Cardiac fibroblast (primary cell): ENCODE data around the gene CDC42SE2.
"Not testable (repeated sequence)": the region's sequence is repeated elsewhere in the genome, so short reads cannot be mapped to it uniquely, and the experiment has no call there.

Experiments used
- DNase-seq, 2 donors: peaks; one replicate each; pipeline versions ENCODE4 v3.0.0 to v3.0.0-alpha.2; 2010; ENCODE audit warnings: low read depth in 2 of 2
- H3K4me3 ChIP-seq, 2 donors: replicated peaks in 1 of 2; 1 replicate in 1 of 2; 2 replicates in 1 of 2; pipeline ENCODE4 v1.5.1; 2011; ENCODE audit warnings: low read depth in 2 of 2, low read length in 2 of 2, mild to moderate bottlenecking in 2 of 2, moderate library complexity in 1 of 2
- CTCF ChIP-seq: IDR thresholded peaks from one replicate; pipeline ENCODE4 v1.5.1; 2011; ENCODE audit warnings: low read depth, mild to moderate bottlenecking, low read length, inconsistent platforms

Gene CDC42SE2

GRCh38 chr5:131246504-131246903 lies 17.3 kb upstream of the CDC42SE2 start:
- DNase-seq, result no peak
- no peak for TF ChIP-seq CTCF
- H3K4me3 ChIP-seq, result no peak overlapping the region

GRCh38 chr5:131250751-131251475 lies 12.9 kb upstream of the CDC42SE2 start:
- no peak overlapping the region for H3K4me3 ChIP-seq
- no peak for DNase-seq

DNA sequence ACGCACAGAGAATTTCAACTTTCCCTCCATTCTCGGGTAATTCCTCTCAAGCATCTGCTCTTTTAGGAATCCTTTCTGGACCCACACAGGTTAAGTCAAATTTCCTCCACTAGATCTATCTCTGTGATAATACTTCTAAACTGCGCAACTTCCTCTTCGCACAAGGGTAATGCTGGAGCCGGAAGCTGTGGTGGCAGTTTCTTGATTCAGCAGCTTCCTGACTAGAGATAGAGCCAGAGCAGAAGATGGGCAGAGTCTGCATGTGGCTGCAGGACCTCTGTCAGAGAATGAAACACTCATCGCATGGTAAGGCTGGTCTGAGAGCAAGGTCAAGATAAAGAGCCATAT lies 11.1 kb upstream of the CDC42SE2 start:
- DNase-seq, result no peak
- no peak for TF ChIP-seq CTCF
- H3K4me3 ChIP-seq, result no peak overlapping the region

More at GRCh38 chr5:131250751-131251475, 12.9 kb upstream of the CDC42SE2 start:
- TF ChIP-seq CTCF, result no peak

- H3K4me3 ChIP-seq, DNase-seq: not testable (repeated sequence)
These were observed 9.8 kb upstream of the CDC42SE2 start for GRCh38 chr5:131254025-131254424.

GRCh38 chr5:131254741-131255140 lies 9.1 kb upstream of the CDC42SE2 start:
- DNase-seq, result no peak
- TF ChIP-seq CTCF, result no peak
- H3K4me3 ChIP-seq, result no peak overlapping the region

DNA sequence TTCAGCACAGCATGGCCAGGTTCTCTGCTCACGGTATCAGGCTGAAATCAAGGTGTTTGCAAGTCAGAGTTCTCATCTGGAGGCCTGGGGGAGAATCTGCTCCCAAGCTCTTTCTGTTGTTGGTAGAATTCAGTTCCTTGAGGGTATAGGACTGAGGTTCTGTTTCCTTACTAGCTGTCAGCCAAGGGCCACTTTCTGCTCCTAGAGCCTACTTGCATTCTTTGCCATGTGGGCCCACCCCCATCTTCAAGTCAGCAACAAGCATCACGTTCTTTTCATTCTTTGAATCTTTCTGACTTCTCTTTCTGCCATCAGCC lies 7.4 kb upstream of the CDC42SE2 start:
- TF ChIP-seq CTCF, result no peak
- no peak for DNase-seq

DNA sequence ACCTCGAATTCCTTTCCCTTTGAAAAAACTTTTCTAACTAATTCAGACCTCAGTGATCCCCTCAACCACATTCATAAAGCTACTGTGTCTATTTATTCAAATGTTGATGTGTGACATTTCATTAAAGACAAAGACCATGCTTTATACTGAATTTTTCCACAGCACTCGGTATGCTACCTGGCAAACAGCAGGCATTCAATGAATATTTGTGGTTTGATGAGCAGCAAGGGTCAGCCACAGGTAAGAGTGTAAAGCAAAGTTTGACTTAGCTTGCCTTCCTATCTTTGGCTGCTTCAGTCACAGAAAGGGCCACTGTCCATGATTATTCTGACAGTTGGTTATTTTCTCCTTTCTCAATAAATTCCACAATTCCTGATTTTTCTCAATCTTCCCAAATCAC lies 5.1 kb upstream of the CDC42SE2 start:
- no peak overlapping the region for H3K4me3 ChIP-seq
- no peak for DNase-seq
- no peak for TF ChIP-seq CTCF

More for the DNA sequence above, 7.4 kb upstream of the CDC42SE2 start:
- H3K4me3 ChIP-seq, result no peak overlapping the region
